ENCODE measurements around the gene CYLD. TPM values are rescaled to one million over a fixed set of nuclear protein-coding genes. Genes with fewer than 3 reads are reported as not detected.

Gene CYLD
- total and polyA plus RNA-seq, 2 donors (not counting 3 experiments of a cell fraction or from before 2014, with no cell fraction given), result 7.4 to 21.5 TPM

DNA sequence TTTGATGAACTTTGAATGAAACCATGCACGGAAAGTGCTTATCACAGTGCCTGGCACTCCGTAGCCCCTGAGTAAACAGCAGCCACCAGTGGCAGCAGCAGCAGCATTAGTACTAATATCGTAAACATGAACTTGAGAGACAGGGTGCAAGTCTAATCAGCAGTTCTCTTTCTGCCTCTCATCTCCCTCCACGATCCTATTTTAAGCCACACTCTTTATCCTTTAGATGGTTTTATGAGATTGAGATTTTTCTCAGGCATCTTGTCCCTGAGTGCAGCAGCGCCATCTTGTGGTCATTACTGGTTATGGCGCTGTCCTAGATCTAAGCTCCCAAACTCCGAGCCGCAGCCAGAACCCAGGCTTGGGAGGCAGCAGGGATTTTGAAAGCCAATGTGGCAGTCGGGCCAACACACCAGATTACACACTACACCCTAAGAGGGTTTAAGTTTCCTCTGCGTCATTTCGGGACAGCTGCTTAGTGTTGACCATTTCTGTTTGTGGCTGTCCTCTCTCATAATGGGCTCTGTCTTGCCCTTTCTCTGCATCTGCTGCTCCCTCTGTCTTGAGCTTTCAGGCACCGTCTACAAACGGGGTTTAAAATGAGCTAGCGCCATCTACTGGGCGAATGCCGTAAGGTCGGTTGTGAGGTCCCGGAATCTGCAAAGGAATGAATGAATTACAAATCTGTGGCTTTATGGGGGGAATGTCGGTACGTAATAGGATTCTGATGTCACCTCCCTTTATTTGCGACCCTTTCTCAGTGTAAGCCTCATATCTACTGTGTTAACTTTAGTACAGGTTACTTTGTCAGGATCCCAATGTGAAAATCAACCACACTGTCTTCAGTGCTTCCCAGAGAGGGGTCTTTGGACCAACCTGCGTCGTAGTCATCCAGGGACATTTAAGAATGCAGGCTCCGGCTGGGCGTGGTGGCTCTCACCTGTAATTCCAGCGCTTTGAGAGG is 64.5 kb downstream of the CYLD start:
- BruUV-seq (replicated peaks), result no TSS peak
- Histone ChIP-seq H3K4me1 (ENCODE audit: control insufficient read depth, extremely low read depth, insufficient read depth, low read length) (no peaks in the 10 kb centered on the region), H3K4me3 (replicated peaks in 1 of 3; ENCODE audit: insufficient read depth in 1 of 3, low read depth in 1 of 3, low read length in 3 of 3) (peak overlapping the region in 2 of 3 experiments; percentile 19 to 63), H3K27ac (ENCODE audit: insufficient read depth, low read depth, low read length) (no peak overlapping the region), H3K4me2 (ENCODE audit: insufficient read depth, low read length) (peak overlapping the region; percentile 94), H3K79me2 (ENCODE audit: control insufficient read depth, insufficient read depth, low read length) (no peaks in the 10 kb centered on the region), H3K27me3 (ENCODE audit: control insufficient read depth in 2 of 2, insufficient read depth in 2 of 2, low read length in 2 of 2) (no peaks in the 10 kb centered on the region), H3K9me1 (replicated peaks; ENCODE audit: control insufficient read depth, extremely low read depth, insufficient read depth, low read length) (no peaks in the 10 kb centered on the region), H4K20me1 (replicated peaks; ENCODE audit: control insufficient read depth, extremely low read depth, insufficient read depth, low read length) (no peaks in the 10 kb centered on the region), H3K9me3 (replicated peaks; ENCODE audit: control insufficient read depth, insufficient read depth, low read length) (no peaks in the 10 kb centered on the region), H2AFZ (ENCODE audit: low read depth, low read length) (peak overlapping the region; percentile 96), H3K36me3 (ENCODE audit: control insufficient read depth in 2 of 2, extremely low read depth in 1 of 2, insufficient read depth in 2 of 2, low read length in 2 of 2) (no peaks in the 10 kb centered on the region), H3K9ac (replicated peaks; ENCODE audit: extremely low read depth, insufficient read depth, low read length) (no peak overlapping the region)
- ChIA-PET CTCF (interaction anchor here (0.5 to 2.7 kb wide), 115 partner anchors 8 to 1398 kb away, joined by 3 to 179 read pairs (median 5); partner anchors contain the start of genes BRD7, CNEP1R1, CYLD and HEATR3), POLR2A (interaction anchor here (1.0 kb wide), 1 partner anchor 65 kb away, joined by 3 read pairs; the partner anchor contains the start of gene CYLD)
- DNase-seq (ENCODE audit: low read depth, low spot score) (peak; percentile 91), FAIRE-seq (peak; percentile 91)
- intact Hi-C loops (cut with micrococcal nuclease) (loop anchor here (1.0 to 5.0 kb wide), 8 partner anchors 63 to 956 kb away; partner anchors contain the start of gene BRD7), dilution Hi-C loops (cut with MboI; ENCODE audit: extremely low pct_ligation_motif_present, low sequenced_read_pairs) (no loop called here)
- TF ChIP-seq GATA2 (IDR thresholded peaks at IDR 0.05; ENCODE audit: insufficient read depth, insufficient read length, low read depth, low read length) (peak; percentile 19), EZH2 (IDR thresholded peaks at IDR 0.05; ENCODE audit: borderline replicate concordance, low read depth, low read length, severe bottlenecking) (no peak), POLR2A (IDR thresholded peaks at IDR 0.05; ENCODE audit: low read depth, low read length) (no peak), FOS (IDR thresholded peaks at IDR 0.05; ENCODE audit: borderline replicate concordance, insufficient read depth, low read length) (no peak), JUN (IDR thresholded peaks at IDR 0.05; ENCODE audit: borderline replicate concordance, insufficient read depth, insufficient read length, low read depth) (no peak), POLR2AphosphoS5 (IDR thresholded peaks at IDR 0.05; ENCODE audit: insufficient read depth, low read depth, low read length) (no peak), MYC (IDR thresholded peaks at IDR 0.05; ENCODE audit: low read depth, low read length) (no peak)
- TF ChIP-seq, protein P1, sequence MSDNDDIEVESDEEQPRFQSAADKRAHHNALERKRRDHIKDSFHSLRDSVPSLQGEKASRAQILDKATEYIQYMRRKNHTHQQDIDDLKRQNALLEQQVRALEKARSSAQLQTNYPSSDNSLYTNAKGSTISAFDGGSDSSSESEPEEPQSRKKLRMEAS (IDR thresholded peaks at IDR 0.05; ENCODE audit: insufficient read depth, insufficient read length), result no peak
- TF ChIP-seq, protein P2, sequence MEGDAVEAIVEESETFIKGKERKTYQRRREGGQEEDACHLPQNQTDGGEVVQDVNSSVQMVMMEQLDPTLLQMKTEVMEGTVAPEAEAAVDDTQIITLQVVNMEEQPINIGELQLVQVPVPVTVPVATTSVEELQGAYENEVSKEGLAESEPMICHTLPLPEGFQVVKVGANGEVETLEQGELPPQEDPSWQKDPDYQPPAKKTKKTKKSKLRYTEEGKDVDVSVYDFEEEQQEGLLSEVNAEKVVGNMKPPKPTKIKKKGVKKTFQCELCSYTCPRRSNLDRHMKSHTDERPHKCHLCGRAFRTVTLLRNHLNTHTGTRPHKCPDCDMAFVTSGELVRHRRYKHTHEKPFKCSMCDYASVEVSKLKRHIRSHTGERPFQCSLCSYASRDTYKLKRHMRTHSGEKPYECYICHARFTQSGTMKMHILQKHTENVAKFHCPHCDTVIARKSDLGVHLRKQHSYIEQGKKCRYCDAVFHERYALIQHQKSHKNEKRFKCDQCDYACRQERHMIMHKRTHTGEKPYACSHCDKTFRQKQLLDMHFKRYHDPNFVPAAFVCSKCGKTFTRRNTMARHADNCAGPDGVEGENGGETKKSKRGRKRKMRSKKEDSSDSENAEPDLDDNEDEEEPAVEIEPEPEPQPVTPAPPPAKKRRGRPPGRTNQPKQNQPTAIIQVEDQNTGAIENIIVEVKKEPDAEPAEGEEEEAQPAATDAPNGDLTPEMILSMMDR (IDR thresholded peaks at IDR 0.05; ENCODE audit: extremely low read depth in 1 of 2, insufficient read depth in 1 of 2, low read depth in 1 of 2, low read length in 2 of 2), result peak; percentile 76 to 85

Data from endothelial cell of umbilical vein (primary cell).